Thyroid gland (tissue), 4 donors: ENCODE results near the gene RFTN1. TPM values are rescaled to one million over a fixed set of nuclear protein-coding genes. Genes with fewer than 3 reads are reported as not detected.

Experiments used
- DNase-seq, 2 donors: peaks; one replicate each; pipeline ENCODE4 v3.0.0-alpha.2; 2019
- H3K27ac ChIP-seq, 3 donors: fragments of 200-600 bp; sonication (generic); 1 replicate in 2 of 3; 2 replicates in 1 of 3; pipeline ENCODE4 v1.5.1; 2016 to 2019; ENCODE audit warnings: mild to moderate bottlenecking in 1 of 3, moderate library complexity in 1 of 3
- H3K27me3 ChIP-seq: fragments of 200-600 bp; sonication (generic); one replicate; pipeline ENCODE4 v1.5.1; 2019
- H3K36me3 ChIP-seq, 2 donors: fragments of 200-600 bp; sonication (generic); one replicate each; pipeline ENCODE4 v1.5.1; 2016 to 2019
- H3K4me1 ChIP-seq, 2 donors: fragments of 200-600 bp; sonication (generic); one replicate each; pipeline ENCODE4 v1.5.1; 2017 to 2019
- H3K4me3 ChIP-seq, 3 donors: fragments of 200-600 bp; sonication (generic); replicated peaks in 1 of 3; 1 replicate in 2 of 3; 2 replicates in 1 of 3; pipeline ENCODE4 v1.5.1; 2016; ENCODE audit warnings: mild to moderate bottlenecking in 1 of 3
- H3K9me3 ChIP-seq: fragments of 200-600 bp; sonication (generic); one replicate; pipeline ENCODE4 v1.5.1; 2017
- CTCF ChIP-seq, 6 experiments: fragments of 200-600 bp in 3 of 6; fragments of 450-650 bp in 3 of 6; sonication (generic) in 3 of 6; IDR thresholded peaks; one replicate each; pipeline ENCODE4 v1.5.1; 2016 to 2019; ENCODE audit warnings: antibody characterized with exemption in 6 of 6, mild to moderate bottlenecking in 2 of 6, inconsistent platforms in 1 of 6, moderate library complexity in 1 of 6
- POLR2A ChIP-seq, 2 donors: fragments of 450-650 bp; IDR thresholded peaks; one replicate each; pipeline ENCODE4 v1.6.1; 2017; ENCODE audit warnings: antibody characterized with exemption in 2 of 2, mild to moderate bottlenecking in 2 of 2, moderate library complexity in 1 of 2
- WGBS, 2 donors: methylation state at CpG; one replicate each; pipeline ENCODE4 v1.1.5; 2017; 5-methylcytosine and 5-hydroxymethylcytosine counted together
- intact Hi-C: fragments of 100-400 bp; cut with DNase I; formaldehyde crosslinking; loops from one replicate; pipeline ENCODE4 v1.15.1; 2023
- total RNA-seq, 4 donors: library from RNA; depleted of rRNA; stranded (reverse); fragments of >200 nt; gene quantifications; one replicate each; pipeline ENCODE4 v1.2.3, GENCODE V29; 2016

Gene RFTN1
- total RNA-seq, 4 donors from 2014 or later, result 110 to 239 (median 153) TPM

GRCh38 chr3:16364963-16365362, 148.5 kb downstream of the RFTN1 start:
- WGBS, 2 donors, result 72 to 84% methylated on average over 2 of the region's 2 CpGs

DNA sequence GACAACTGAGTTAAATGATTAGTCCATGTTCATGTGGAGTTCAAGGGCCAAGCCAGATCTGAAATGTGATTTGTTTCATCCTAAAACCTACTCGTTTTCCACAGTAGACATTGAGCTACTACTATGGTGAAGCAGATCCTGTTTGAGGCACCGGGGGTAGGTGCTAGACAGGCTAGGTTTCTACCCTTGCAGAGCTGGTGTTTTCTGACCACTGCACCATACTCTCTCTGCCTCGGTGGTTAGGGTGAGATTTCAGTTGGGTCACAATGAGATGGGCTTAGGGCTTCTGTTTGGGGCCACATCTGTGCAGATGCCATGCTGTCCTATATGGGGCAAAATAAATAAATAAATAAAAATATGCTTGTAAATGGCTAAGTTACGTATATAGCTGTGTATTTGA, 149.2 kb downstream of the RFTN1 start:
- 93 to 95% methylated on average over 4 of the region's 4 CpGs for WGBS, 2 donors
- H3K4me1 ChIP-seq, result peaks cover 3 to 15% of the 10 kb centered on the region in 2 donors
- H3K27me3 ChIP-seq, result no peaks in the 10 kb centered on the region
- TF ChIP-seq POLR2A (IDR thresholded peaks at IDR 0.05), result no peak
- no peak for TF ChIP-seq CTCF (IDR thresholded peaks at IDR 0.05)
- intact Hi-C loops, result no loop called here
- H3K27ac ChIP-seq, result no peak overlapping the region
- DNase-seq, result no peak
- peaks cover 3 to 6% of the 10 kb centered on the region in 2 donors for H3K36me3 ChIP-seq
- H3K4me3 ChIP-seq, result no peak overlapping the region
- no peaks in the 10 kb centered on the region for H3K9me3 ChIP-seq

More at GRCh38 chr3:16364963-16365362, 148.5 kb downstream of the RFTN1 start:
- DNase-seq, result no peak
- H3K9me3 ChIP-seq, result no peaks in the 10 kb centered on the region
- peaks cover 8 to 21% of the 10 kb centered on the region in 2 donors for H3K4me1 ChIP-seq
- H3K27me3 ChIP-seq, result no peaks in the 10 kb centered on the region
- intact Hi-C loops, result no loop called here
- no peak overlapping the region for H3K4me3 ChIP-seq
- H3K27ac ChIP-seq, result no peak overlapping the region
- H3K36me3 ChIP-seq, result peaks cover 8% of the 10 kb centered on the region in 2 donors
- TF ChIP-seq CTCF (IDR thresholded peaks at IDR 0.05), result no peak
- TF ChIP-seq POLR2A (IDR thresholded peaks at IDR 0.05), result no peak

GRCh38 chr3:16363636-16364035, 149.9 kb downstream of the RFTN1 start:
- TF ChIP-seq POLR2A (IDR thresholded peaks at IDR 0.05) (no peak), CTCF (IDR thresholded peaks at IDR 0.05) (no peak)
- intact Hi-C loops, result no loop called here
- Histone ChIP-seq H3K27me3 (no peaks in the 10 kb centered on the region), H3K9me3 (no peaks in the 10 kb centered on the region), H3K4me1 (peaks cover 0 to 11% of the 10 kb centered on the region in 2 donors), H3K4me3 (no peak overlapping the region), H3K27ac (no peak overlapping the region), H3K36me3 (peaks cover 0 to 4% of the 10 kb centered on the region in 2 donors)
- DNase-seq, result no peak
- 97 to 98% methylated on average over 7 of the region's 7 CpGs for WGBS, 2 donors

DNA sequence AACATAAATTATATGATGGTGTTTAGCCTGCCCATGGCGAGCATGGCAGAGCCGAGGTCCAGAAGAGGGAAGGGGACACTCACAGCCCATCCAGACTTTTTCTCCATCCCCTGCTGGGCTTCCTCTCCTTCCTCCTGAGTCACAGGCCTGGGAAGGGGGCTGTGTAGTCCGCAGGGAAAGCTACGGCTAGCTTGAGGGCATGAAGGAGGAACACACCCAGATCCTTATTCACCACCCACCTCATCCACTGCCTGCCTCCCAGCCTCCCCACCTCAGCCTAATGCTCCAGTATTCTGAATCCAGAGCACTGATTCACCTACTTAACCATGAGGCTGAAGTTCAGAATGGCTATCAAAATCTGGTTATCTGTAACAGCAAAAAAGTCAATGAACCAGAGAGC, 150.7 kb downstream of the RFTN1 start:
- 82 to 98% methylated on average over 4 of the region's 4 CpGs for WGBS, 2 donors
- Histone ChIP-seq H3K4me1 (peaks cover 0 to 14% of the 10 kb centered on the region in 2 donors), H3K27ac (no peak overlapping the region), H3K9me3 (no peaks in the 10 kb centered on the region), H3K36me3 (peaks cover 0 to 4% of the 10 kb centered on the region in 2 donors), H3K27me3 (no peaks in the 10 kb centered on the region), H3K4me3 (no peak overlapping the region)
- intact Hi-C loops, result no loop called here
- DNase-seq, result no peak
- no peak for TF ChIP-seq CTCF (IDR thresholded peaks at IDR 0.05)
- no peak for TF ChIP-seq POLR2A (IDR thresholded peaks at IDR 0.05)

DNA sequence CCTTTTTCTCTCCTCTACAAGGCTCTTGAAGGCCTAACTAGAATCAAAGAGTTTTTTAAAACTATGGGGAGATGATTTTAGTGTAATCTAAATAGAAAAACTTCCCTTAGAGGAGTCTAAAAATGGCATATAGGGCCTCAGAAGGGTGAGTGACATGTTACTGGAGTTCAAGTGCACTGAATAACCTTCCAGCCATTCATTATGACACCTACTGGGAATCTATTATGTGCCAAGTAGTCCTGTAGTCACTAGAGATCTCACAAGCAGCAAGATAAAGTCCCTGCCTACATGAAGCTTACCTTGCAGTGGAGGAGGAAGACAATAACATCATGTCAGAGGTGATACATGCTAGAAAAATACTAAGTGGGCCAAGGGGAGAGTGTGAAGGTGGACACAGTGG, 152.4 kb downstream of the RFTN1 start:
- peaks cover 0 to 14% of the 10 kb centered on the region in 2 donors for H3K4me1 ChIP-seq
- no peak overlapping the region for H3K27ac ChIP-seq
- no peak for DNase-seq
- H3K4me3 ChIP-seq, result no peak overlapping the region
- TF ChIP-seq CTCF (IDR thresholded peaks at IDR 0.05), result no peak
- no peak for TF ChIP-seq POLR2A (IDR thresholded peaks at IDR 0.05)
- no peaks in the 10 kb centered on the region for H3K27me3 ChIP-seq
- no peaks in the 10 kb centered on the region for H3K9me3 ChIP-seq
- H3K36me3 ChIP-seq, result peaks cover 0 to 3% of the 10 kb centered on the region in 2 donors
- intact Hi-C loops, result no loop called here
